ENCODE measurements around the gene CMSS1. TPM values are rescaled to one million over a fixed set of nuclear protein-coding genes. Genes with fewer than 3 reads are reported as not detected.

Gene CMSS1
- total and polyA plus RNA-seq, 4 donors = 3.8 to 19.5 (median 7.5) TPM

DNA sequence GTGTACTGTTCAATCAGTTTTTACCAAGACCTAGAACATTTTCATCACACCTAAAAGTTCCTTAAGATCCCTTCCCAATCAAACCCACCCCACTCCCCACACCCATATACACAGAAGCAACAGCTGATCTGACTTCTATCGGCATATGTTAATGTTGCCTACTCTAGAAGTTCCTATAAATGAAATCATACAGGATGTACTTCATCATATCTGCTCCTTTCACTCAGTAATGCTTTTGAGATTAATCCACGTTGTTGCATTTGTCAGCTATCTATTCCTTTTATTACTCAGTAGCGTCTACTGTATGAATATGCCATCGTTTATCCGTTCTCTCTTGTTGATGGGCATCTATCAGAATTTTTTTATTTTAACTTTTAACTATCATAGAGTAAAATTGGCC, 310.9 kb downstream of the CMSS1 start:
- Histone ChIP-seq H3K9ac (ENCODE audit: low read depth in 1 of 2, low read length in 2 of 2) (no peak overlapping the region), H3K4me3 (ENCODE audit: low read depth in 1 of 3, low read length in 3 of 3) (no peak overlapping the region), H3K9me3 (ENCODE audit: control insufficient read depth in 4 of 4, low read length in 3 of 4) (no peaks in the 10 kb centered on the region), H3K36me3 (ENCODE audit: control insufficient read depth in 4 of 4, insufficient read depth in 3 of 4, low read depth in 1 of 4, low read length in 3 of 4) (no peaks in the 10 kb centered on the region), H3K4me1 (ENCODE audit: control insufficient read depth in 4 of 4, insufficient read depth in 4 of 4, low read length in 3 of 4) (no peaks in the 10 kb centered on the region), H3K27me3 (ENCODE audit: control insufficient read depth in 4 of 4, insufficient read depth in 4 of 4, low read length in 3 of 4) (no peaks in the 10 kb centered on the region), H3K27ac (ENCODE audit: low read depth in 1 of 2, low read length in 2 of 2) (no peak overlapping the region)
- TF ChIP-seq EGR1 (IDR thresholded peaks at IDR 0.05; ENCODE audit: low read depth in 2 of 2) (no peak), YY1 (IDR thresholded peaks at IDR 0.05) (no peak), JUND (IDR thresholded peaks at IDR 0.05) (no peak), RAD21 (IDR thresholded peaks at IDR 0.05) (no peak), FOXA1 (IDR thresholded peaks at IDR 0.05) (no peak), FOXA2 (IDR thresholded peaks at IDR 0.05) (no peak), SP1 (IDR thresholded peaks at IDR 0.05) (no peak), HNF4G (IDR thresholded peaks at IDR 0.05) (no peak), NR2F2 (IDR thresholded peaks at IDR 0.05) (no peak), TAF1 (conservative IDR thresholded peaks at IDR 0.05) (no peak), RXRA (IDR thresholded peaks at IDR 0.05) (no peak), GABPA (IDR thresholded peaks at IDR 0.05 in 1 of 2, conservative IDR thresholded peaks at IDR 0.05 in 1 of 2) (no peak), HNF4A (conservative IDR thresholded peaks at IDR 0.05) (no peak)
- TF ChIP-seq, protein P1, sequence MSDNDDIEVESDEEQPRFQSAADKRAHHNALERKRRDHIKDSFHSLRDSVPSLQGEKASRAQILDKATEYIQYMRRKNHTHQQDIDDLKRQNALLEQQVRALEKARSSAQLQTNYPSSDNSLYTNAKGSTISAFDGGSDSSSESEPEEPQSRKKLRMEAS (IDR thresholded peaks at IDR 0.05) = no peak
- TF ChIP-seq, protein P2, sequence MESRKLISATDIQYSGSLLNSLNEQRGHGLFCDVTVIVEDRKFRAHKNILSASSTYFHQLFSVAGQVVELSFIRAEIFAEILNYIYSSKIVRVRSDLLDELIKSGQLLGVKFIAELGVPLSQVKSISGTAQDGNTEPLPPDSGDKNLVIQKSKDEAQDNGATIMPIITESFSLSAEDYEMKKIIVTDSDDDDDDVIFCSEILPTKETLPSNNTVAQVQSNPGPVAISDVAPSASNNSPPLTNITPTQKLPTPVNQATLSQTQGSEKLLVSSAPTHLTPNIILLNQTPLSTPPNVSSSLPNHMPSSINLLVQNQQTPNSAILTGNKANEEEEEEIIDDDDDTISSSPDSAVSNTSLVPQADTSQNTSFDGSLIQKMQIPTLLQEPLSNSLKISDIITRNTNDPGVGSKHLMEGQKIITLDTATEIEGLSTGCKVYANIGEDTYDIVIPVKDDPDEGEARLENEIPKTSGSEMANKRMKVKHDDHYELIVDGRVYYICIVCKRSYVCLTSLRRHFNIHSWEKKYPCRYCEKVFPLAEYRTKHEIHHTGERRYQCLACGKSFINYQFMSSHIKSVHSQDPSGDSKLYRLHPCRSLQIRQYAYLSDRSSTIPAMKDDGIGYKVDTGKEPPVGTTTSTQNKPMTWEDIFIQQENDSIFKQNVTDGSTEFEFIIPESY (IDR thresholded peaks at IDR 0.05) = no peak
- TF ChIP-seq, protein P3, sequence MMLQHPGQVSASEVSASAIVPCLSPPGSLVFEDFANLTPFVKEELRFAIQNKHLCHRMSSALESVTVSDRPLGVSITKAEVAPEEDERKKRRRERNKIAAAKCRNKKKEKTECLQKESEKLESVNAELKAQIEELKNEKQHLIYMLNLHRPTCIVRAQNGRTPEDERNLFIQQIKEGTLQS (IDR thresholded peaks at IDR 0.05) = no peak
- TF ChIP-seq, protein P4, sequence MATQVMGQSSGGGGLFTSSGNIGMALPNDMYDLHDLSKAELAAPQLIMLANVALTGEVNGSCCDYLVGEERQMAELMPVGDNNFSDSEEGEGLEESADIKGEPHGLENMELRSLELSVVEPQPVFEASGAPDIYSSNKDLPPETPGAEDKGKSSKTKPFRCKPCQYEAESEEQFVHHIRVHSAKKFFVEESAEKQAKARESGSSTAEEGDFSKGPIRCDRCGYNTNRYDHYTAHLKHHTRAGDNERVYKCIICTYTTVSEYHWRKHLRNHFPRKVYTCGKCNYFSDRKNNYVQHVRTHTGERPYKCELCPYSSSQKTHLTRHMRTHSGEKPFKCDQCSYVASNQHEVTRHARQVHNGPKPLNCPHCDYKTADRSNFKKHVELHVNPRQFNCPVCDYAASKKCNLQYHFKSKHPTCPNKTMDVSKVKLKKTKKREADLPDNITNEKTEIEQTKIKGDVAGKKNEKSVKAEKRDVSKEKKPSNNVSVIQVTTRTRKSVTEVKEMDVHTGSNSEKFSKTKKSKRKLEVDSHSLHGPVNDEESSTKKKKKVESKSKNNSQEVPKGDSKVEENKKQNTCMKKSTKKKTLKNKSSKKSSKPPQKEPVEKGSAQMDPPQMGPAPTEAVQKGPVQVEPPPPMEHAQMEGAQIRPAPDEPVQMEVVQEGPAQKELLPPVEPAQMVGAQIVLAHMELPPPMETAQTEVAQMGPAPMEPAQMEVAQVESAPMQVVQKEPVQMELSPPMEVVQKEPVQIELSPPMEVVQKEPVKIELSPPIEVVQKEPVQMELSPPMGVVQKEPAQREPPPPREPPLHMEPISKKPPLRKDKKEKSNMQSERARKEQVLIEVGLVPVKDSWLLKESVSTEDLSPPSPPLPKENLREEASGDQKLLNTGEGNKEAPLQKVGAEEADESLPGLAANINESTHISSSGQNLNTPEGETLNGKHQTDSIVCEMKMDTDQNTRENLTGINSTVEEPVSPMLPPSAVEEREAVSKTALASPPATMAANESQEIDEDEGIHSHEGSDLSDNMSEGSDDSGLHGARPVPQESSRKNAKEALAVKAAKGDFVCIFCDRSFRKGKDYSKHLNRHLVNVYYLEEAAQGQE (IDR thresholded peaks at IDR 0.05) = no peak
- 83% methylated on average over 5 of the region's 5 CpGs for WGBS
- DNase-seq (ENCODE audit: low spot score) = no peak

DNA sequence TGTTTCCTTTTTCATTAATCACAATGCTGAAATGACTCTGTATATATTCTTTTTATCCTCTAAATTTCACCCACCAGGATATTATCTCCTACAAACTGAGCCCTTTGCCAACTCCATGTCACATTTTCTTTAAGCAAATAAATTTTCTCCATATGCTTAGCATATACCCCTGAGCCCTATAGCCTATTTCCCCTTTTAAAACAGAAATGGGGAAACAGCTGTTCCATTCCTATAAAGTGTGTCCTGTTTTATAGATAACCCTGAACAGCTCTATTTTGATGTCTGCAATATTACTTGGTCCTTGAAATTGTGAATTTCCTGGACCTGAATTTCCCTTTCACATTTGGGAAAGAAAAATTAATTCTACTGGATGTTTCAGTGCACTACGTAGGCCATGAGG, 312.3 kb downstream of the CMSS1 start:
- Histone ChIP-seq H3K36me3 (ENCODE audit: control insufficient read depth in 4 of 4, insufficient read depth in 3 of 4, low read depth in 1 of 4, low read length in 3 of 4) (no peaks in the 10 kb centered on the region), H3K9ac (ENCODE audit: low read depth in 1 of 2, low read length in 2 of 2) (no peak overlapping the region), H3K9me3 (ENCODE audit: control insufficient read depth in 4 of 4, low read length in 3 of 4) (no peaks in the 10 kb centered on the region), H3K4me1 (ENCODE audit: control insufficient read depth in 4 of 4, insufficient read depth in 4 of 4, low read length in 3 of 4) (no peaks in the 10 kb centered on the region), H3K27me3 (ENCODE audit: control insufficient read depth in 4 of 4, insufficient read depth in 4 of 4, low read length in 3 of 4) (no peaks in the 10 kb centered on the region), H3K27ac (ENCODE audit: low read depth in 1 of 2, low read length in 2 of 2) (no peak overlapping the region), H3K4me3 (ENCODE audit: low read depth in 1 of 3, low read length in 3 of 3) (no peak overlapping the region)
- DNase-seq (ENCODE audit: low spot score) = no peak
- WGBS = 86% methylated on average over 1 of the region's 1 CpG
- TF ChIP-seq SP1 (IDR thresholded peaks at IDR 0.05) (no peak), EGR1 (IDR thresholded peaks at IDR 0.05; ENCODE audit: low read depth in 2 of 2) (no peak), HNF4G (IDR thresholded peaks at IDR 0.05) (no peak), RXRA (IDR thresholded peaks at IDR 0.05) (no peak), TAF1 (conservative IDR thresholded peaks at IDR 0.05) (no peak), FOXA1 (IDR thresholded peaks at IDR 0.05) (no peak), HNF4A (conservative IDR thresholded peaks at IDR 0.05) (no peak), JUND (IDR thresholded peaks at IDR 0.05) (no peak), YY1 (IDR thresholded peaks at IDR 0.05) (no peak)
- TF ChIP-seq, protein P2 (IDR thresholded peaks at IDR 0.05) = no peak
- TF ChIP-seq, protein P4 (IDR thresholded peaks at IDR 0.05) = no peak
- TF ChIP-seq, protein P5, sequence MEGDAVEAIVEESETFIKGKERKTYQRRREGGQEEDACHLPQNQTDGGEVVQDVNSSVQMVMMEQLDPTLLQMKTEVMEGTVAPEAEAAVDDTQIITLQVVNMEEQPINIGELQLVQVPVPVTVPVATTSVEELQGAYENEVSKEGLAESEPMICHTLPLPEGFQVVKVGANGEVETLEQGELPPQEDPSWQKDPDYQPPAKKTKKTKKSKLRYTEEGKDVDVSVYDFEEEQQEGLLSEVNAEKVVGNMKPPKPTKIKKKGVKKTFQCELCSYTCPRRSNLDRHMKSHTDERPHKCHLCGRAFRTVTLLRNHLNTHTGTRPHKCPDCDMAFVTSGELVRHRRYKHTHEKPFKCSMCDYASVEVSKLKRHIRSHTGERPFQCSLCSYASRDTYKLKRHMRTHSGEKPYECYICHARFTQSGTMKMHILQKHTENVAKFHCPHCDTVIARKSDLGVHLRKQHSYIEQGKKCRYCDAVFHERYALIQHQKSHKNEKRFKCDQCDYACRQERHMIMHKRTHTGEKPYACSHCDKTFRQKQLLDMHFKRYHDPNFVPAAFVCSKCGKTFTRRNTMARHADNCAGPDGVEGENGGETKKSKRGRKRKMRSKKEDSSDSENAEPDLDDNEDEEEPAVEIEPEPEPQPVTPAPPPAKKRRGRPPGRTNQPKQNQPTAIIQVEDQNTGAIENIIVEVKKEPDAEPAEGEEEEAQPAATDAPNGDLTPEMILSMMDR (IDR thresholded peaks at IDR 0.05; ENCODE audit: low read depth, low read length, missing input control) = no peak
- TF ChIP-seq, protein P3 (IDR thresholded peaks at IDR 0.05) = no peak
